ENCODE measurements around the gene FAM20B. TPM values are rescaled to one million over a fixed set of nuclear protein-coding genes. Genes with fewer than 3 reads are reported as not detected.

Gene FAM20B
- total RNA-seq, 4 donors from 2014 or later = 16.7 to 25.2 (median 20.3) TPM

DNA sequence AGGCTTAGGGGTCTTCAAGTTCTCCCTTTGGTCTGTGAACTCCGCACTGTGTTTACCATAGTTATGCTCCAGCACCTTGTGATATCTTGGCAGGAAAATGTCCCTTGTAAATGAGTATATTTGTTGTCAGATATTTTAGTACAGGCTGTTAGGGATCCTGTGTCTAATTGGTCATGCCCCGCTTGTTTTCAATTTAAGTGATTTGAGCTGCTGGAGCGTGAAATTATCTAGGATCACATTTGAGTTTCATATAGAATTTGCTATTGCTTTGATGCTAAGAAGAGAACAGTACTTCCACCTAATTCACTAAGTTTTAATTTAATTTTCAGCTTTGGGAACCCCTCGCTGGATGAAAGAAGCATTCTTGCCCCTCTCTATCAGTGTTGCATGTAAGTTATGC, 40.8 kb downstream of the FAM20B start:
- H3K4me3 ChIP-seq (ENCODE audit: low read depth, poor library complexity, severe bottlenecking) = no peak overlapping the region
- WGBS, 2 donors = 90 to 96% methylated on average over 4 of the region's 4 CpGs
- no peak for DNase-seq (ENCODE audit: low spot score in 2 of 2)
- no peak for TF ChIP-seq POLR2A (IDR thresholded peaks at IDR 0.05)
- TF ChIP-seq, protein P1, sequence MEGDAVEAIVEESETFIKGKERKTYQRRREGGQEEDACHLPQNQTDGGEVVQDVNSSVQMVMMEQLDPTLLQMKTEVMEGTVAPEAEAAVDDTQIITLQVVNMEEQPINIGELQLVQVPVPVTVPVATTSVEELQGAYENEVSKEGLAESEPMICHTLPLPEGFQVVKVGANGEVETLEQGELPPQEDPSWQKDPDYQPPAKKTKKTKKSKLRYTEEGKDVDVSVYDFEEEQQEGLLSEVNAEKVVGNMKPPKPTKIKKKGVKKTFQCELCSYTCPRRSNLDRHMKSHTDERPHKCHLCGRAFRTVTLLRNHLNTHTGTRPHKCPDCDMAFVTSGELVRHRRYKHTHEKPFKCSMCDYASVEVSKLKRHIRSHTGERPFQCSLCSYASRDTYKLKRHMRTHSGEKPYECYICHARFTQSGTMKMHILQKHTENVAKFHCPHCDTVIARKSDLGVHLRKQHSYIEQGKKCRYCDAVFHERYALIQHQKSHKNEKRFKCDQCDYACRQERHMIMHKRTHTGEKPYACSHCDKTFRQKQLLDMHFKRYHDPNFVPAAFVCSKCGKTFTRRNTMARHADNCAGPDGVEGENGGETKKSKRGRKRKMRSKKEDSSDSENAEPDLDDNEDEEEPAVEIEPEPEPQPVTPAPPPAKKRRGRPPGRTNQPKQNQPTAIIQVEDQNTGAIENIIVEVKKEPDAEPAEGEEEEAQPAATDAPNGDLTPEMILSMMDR (IDR thresholded peaks at IDR 0.05) = no peak
- intact Hi-C loops (cut with DNase I; ENCODE audit: low total_unique reads) = no loop called here

DNA sequence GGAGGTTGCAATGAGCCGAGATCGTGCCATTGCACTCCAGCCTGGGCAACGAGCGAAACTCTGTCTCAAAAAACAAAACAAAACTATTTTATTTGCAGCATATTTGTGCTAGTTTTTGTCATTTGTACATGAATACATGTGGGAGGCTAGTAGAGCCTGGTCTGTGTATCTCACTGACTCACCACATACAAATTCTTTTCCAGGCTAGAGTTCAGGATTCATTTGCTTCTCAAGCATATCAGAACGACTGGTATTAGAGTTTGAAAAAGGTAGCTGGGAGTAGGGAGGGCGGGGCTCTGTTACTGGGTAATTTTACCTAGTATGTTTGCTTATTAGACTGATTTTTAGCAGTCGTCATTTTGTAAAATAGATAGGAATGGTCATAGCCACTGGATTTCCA, 51.7 kb downstream of the FAM20B start:
- WGBS, 2 donors = 83 to 87% methylated on average over 7 of the region's 7 CpGs
- intact Hi-C loops (cut with DNase I; ENCODE audit: low total_unique reads) = loop anchor here (5.0 kb wide), 1 partner anchor 290 kb away; the partner anchor contains the start of gene AXDND1
- TF ChIP-seq POLR2A (IDR thresholded peaks at IDR 0.05) = no peak
- TF ChIP-seq, protein P1 (IDR thresholded peaks at IDR 0.05) = no peak

DNA sequence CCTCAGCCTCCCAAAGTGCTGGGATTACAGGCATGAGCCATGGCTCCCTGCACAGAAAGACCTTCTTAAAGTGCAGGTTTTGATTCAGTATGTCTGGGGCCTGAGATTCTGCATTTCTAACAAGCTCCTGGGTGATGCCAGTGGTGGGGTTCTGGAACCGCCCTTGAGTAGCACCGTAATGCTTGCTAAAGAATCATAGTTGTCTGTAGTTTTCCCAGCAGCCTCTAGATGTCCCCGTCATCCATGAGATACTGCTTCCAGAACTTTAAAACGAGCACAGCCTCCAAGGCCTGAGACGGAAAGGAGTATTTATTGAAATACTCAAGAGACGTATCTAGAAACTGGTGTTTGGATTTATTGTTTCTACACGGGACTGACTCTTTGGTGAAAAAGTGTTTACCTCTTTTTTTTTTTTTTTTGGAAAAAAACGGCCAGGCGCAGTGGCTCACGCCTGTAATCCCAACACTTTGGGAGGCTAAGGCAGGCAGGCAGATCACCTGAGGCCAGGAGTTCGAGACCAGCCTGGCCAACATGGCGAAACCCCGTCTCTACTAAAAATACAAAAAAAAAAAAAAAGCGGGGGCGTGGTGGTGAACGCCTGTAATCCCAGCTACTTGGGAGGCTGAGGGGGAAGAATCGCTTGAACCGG, 53.5 kb downstream of the FAM20B start:
- WGBS, 2 donors = 53 to 54% methylated on average over 18 of the region's 18 CpGs
- H3K4me3 ChIP-seq (ENCODE audit: low read depth, poor library complexity, severe bottlenecking) = no peak overlapping the region
- DNase-seq (ENCODE audit: low spot score in 2 of 2) = peak in 1 of 2 donors; percentile 66
- TF ChIP-seq, protein P1 (IDR thresholded peaks at IDR 0.05) = peak in 1 of 3 donors; percentile 62
- no peak for TF ChIP-seq POLR2A (IDR thresholded peaks at IDR 0.05)
- intact Hi-C loops (cut with DNase I; ENCODE audit: low total_unique reads) = loop anchor here (5.0 kb wide), 1 partner anchor 288 kb away; the partner anchor contains the start of gene AXDND1

More for the DNA sequence above, 51.7 kb downstream of the FAM20B start:
- DNase-seq (ENCODE audit: low spot score in 2 of 2) = no peak
- H3K4me3 ChIP-seq (ENCODE audit: low read depth, poor library complexity, severe bottlenecking) = no peak overlapping the region

DNA sequence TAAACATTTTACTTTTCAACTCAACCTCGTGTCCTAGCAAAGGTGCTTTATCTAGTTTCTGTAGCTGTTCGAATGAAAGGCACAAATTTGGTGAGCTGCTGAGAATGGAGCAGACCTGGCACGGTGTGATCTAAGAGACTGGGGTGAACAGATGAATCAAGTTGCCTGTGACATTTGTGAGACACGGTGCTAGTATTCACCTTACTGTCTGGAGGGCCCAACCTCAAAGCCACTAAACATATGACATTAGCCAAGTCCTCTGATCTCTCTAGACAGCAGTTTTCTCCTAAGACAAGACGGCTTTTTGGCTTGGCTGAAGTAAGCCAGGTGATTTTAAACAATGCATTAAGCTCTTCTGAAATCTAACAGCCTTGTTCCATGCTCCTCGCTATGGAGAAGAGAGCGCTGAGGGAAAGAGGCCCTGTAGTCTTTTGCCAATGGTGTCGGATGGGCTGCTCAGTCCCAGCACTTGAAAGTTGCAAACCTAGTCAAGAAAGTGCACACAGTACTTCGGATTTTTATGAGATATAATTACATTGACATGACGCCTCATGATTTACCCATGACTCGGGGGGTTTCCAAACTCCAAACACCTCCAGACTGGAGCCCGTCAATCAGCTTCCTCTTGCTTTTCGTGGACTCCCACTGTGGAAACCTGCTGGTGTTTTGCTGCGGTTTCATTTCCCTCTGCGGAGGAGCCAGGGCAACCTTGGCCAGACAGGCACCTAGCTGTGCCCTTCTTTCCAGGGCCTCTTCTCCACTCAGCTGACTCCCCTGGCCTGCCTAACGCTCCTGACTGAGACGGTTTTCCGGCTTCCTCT, 55.4 kb downstream of the FAM20B start:
- DNase-seq (ENCODE audit: low spot score in 2 of 2) = no peak
- intact Hi-C loops (cut with DNase I; ENCODE audit: low total_unique reads) = no loop called here
- no peak for TF ChIP-seq POLR2A (IDR thresholded peaks at IDR 0.05)
- TF ChIP-seq, protein P1 (IDR thresholded peaks at IDR 0.05) = no peak
- 24 to 28% methylated on average over 18 of the region's 18 CpGs for WGBS, 2 donors
- peak overlapping the region; percentile 4 for H3K4me3 ChIP-seq (ENCODE audit: low read depth, poor library complexity, severe bottlenecking)

DNA sequence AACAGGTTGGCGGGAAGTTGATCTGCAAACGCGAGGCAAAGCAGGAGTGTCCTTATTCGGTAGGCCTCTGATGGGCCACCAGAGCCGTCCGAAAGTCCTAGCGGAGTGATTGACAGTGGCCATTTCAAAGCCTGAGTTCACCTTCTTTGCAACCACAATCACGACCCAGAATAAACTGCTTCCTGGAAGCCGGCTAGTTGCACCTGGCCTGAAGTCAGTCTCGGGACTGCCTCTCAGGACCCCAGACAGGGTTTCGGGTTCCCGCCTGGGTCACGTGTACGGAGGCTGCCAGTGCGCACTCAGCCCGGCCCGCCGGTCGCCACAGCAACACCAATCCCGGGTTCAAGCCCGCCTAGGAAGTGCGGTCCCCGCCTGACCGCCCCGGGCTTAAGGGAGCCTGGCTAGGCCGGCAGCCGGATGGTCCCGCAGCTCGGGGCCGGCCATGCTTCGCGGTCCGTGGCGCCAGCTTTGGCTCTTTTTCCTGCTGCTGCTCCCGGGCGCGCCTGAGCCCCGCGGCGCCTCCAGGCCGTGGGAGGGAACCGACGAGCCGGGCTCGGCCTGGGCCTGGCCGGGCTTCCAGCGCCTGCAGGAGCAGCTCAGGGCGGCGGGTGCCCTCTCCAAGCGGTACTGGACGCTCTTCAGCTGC, 56.1 kb downstream of the FAM20B start, which contains the start of gene TOR3A:
Gene TOR3A (plus strand): TSS at position 384 of the 646 bp plus-strand sequence. CDS start 59 bp downstream, at position 443.
- H3K4me3 ChIP-seq (ENCODE audit: low read depth, poor library complexity, severe bottlenecking) = peak within 1 kb of the TSS; percentile 86
- DNase-seq (ENCODE audit: low spot score in 2 of 2) = peak; percentile 91 to 97
- TF ChIP-seq, protein P1 (IDR thresholded peaks at IDR 0.05) = no peak
- no peak for TF ChIP-seq POLR2A (IDR thresholded peaks at IDR 0.05)
- 0 to 1% methylated on average over 11 to 34 of the region's 51 CpGs for WGBS, 2 donors
- intact Hi-C loops (cut with DNase I; ENCODE audit: low total_unique reads) = no loop called here

Data from lower leg skin (tissue), 4 donors.